HFFc6 (cell line): ENCODE measurements around the gene KLHDC7B. TPM values are rescaled to one million over a fixed set of nuclear protein-coding genes. Genes with fewer than 3 reads are reported as not detected.

Experiments
- DNase-seq: peaks from one replicate; pipeline ENCODE4 v3.0.0-alpha.2; 2018
- H3K27ac Mint-ChIP-seq: 2 replicates; pipeline ENCODE4 v1.8.0; 2020; ENCODE audit warnings: mild to moderate bottlenecking, mixed read lengths
- H3K27me3 Mint-ChIP-seq: 2 replicates; pipeline ENCODE4 v1.8.0; 2021; ENCODE audit warnings: mild to moderate bottlenecking, moderate library complexity, mixed read lengths; ENCODE audit not compliant: insufficient read depth
- H3K36me3 Mint-ChIP-seq: 2 replicates; pipeline ENCODE4 v1.8.0; 2021; ENCODE audit warnings: low read depth, mixed read lengths
- H3K4me1 Mint-ChIP-seq: 2 replicates; pipeline ENCODE4 v1.8.0; 2020; ENCODE audit warnings: low read depth, mixed read lengths
- H3K4me3 Mint-ChIP-seq: 2 replicates; pipeline ENCODE4 v1.8.0; 2020; ENCODE audit warnings: mild to moderate bottlenecking, moderate library complexity, mixed read lengths
- H3K9me3 Mint-ChIP-seq: 2 replicates; pipeline ENCODE4 v1.8.0; 2020; ENCODE audit warnings: mild to moderate bottlenecking, mixed read lengths
- CTCF ChIP-seq: fragments of 200-600 bp; sonication (generic); IDR thresholded peaks from 2 replicates; pipeline ENCODE4 v1.5.0; 2021; ENCODE audit warnings: antibody characterized with exemption, mild to moderate bottlenecking
- long read RNA-seq: library from polyadenylated mRNA; unstranded; transcript quantifications from one replicate; pipeline ENCODE4 v2.0.0, GENCODE V29; 2019
- total RNA-seq, 6 experiments: library from RNA; stranded (reverse); fragmentation: NEBNext Ultra II Directional; extraction: Animal tissue kit (Norgen Biotek cat#: 25700); gene quantifications; 2 replicates in 1 of 6; 3 replicates in 5 of 6; pipeline ENCODE4 v1.2.3, GENCODE V29; 2021

KLHDC7B gene
- total RNA-seq = under 1 TPM in 1 of 6 experiments, not detected in 5; 0.05 TPM
- long read RNA-seq = 0 reads

GRCh38 chr22:50545522-50546325 is at the start of gene KLHDC7B:
TSS of gene KLHDC7B (plus strand) at chr22:50545899. CDS start at chr22:50546244, 345 bp downstream.
- Mint-ChIP-seq H3K4me1 (peaks cover 20% of the 10 kb centered on the region), H3K9me3 (no peaks in the 10 kb centered on the region), H3K4me3 (no peak within 1 kb of the TSS), H3K27me3 (peaks cover 36% of the 10 kb centered on the region), H3K27ac (no peak within 1 kb of the TSS), H3K36me3 (no peaks in the 10 kb centered on the region)
- no peak for DNase-seq
- peak; percentile 29; the same call in 1 of the 2 replicates for TF ChIP-seq CTCF

- Mint-ChIP-seq H3K27ac (no peak overlapping the region), H3K4me1 (peaks cover 6% of the 10 kb centered on the region; the same call in 1 of the 2 replicates), H3K27me3 (peaks cover 8% of the 10 kb centered on the region), H3K36me3 (no peaks in the 10 kb centered on the region), H3K4me3 (no peak overlapping the region), H3K9me3 (no peaks in the 10 kb centered on the region)
- no peak for TF ChIP-seq CTCF
- DNase-seq = no peak
Measured at GRCh38 chr22:50497093-50497492, 48.6 kb upstream of the KLHDC7B start.

- Mint-ChIP-seq H3K9me3 (no peaks in the 10 kb centered on the region), H3K4me3 (no peak overlapping the region), H3K27me3 (peaks cover 8% of the 10 kb centered on the region), H3K4me1 (peaks cover 6% of the 10 kb centered on the region; the same call in 1 of the 2 replicates), H3K36me3 (no peaks in the 10 kb centered on the region), H3K27ac (no peak overlapping the region)
- DNase-seq = peak; percentile 39
- peak; percentile 81 for TF ChIP-seq CTCF
Measured at GRCh38 chr22:50498322-50498890, 47.3 kb upstream of the KLHDC7B start.

- Mint-ChIP-seq H3K27ac (no peak overlapping the region), H3K36me3 (no peaks in the 10 kb centered on the region), H3K4me1 (peaks cover 6% of the 10 kb centered on the region; the same call in 1 of the 2 replicates), H3K27me3 (peaks cover 6% of the 10 kb centered on the region), H3K9me3 (no peaks in the 10 kb centered on the region), H3K4me3 (no peak overlapping the region)
- no peak for DNase-seq
- TF ChIP-seq CTCF = no peak
Measured at GRCh38 chr22:50500452-50500851, 45.2 kb upstream of the KLHDC7B start.

GRCh38 chr22:50502096-50502495 is 43.6 kb upstream of the KLHDC7B start:
- H3K9me3 Mint-ChIP-seq = no peaks in the 10 kb centered on the region
- no peak for TF ChIP-seq CTCF
- no peak for DNase-seq
- peaks cover 3% of the 10 kb centered on the region for H3K27me3 Mint-ChIP-seq
- H3K27ac Mint-ChIP-seq = no peak overlapping the region
- H3K36me3 Mint-ChIP-seq = no peaks in the 10 kb centered on the region
- H3K4me1 Mint-ChIP-seq = peaks cover 6% of the 10 kb centered on the region; the same call in 1 of the 2 replicates
- no peak overlapping the region for H3K4me3 Mint-ChIP-seq
